Chondrocyte (in vitro differentiated cells): ENCODE results near the gene CTIF. TPM values are rescaled to one million over a fixed set of nuclear protein-coding genes. Genes with fewer than 3 reads are reported as not detected.
A peak's percentile ranks its signal among the peaks of the same experiment; 100 is the strongest.

Source experiments
- DNase-seq: peaks from one replicate; pipeline ENCODE4 v3.0.0; 2021; ENCODE audit warnings: mixed read lengths, low spot score
- H3K27ac Mint-ChIP-seq: one replicate; pipeline ENCODE4 v1.8.0; 2021; ENCODE audit warnings: mild to moderate bottlenecking, moderate library complexity, mixed read lengths; ENCODE audit not compliant: unreplicated experiment
- H3K27me3 Mint-ChIP-seq: 2 replicates; pipeline ENCODE4 v1.8.0; 2021; ENCODE audit warnings: low read depth, mixed read lengths
- H3K36me3 Mint-ChIP-seq: 2 replicates; pipeline ENCODE4 v1.8.0; 2021; ENCODE audit warnings: low read depth, mixed read lengths
- H3K4me1 Mint-ChIP-seq: 2 replicates; pipeline ENCODE4 v1.8.0; 2021; ENCODE audit warnings: low read depth, mild to moderate bottlenecking, mixed read lengths
- H3K4me3 Mint-ChIP-seq: one replicate; pipeline ENCODE4 v1.8.0; 2021; ENCODE audit warnings: mild to moderate bottlenecking, moderate library complexity, mixed read lengths; ENCODE audit not compliant: unreplicated experiment
- H3K9me3 Mint-ChIP-seq: 2 replicates; pipeline ENCODE4 v1.8.0; 2021; ENCODE audit warnings: low read depth, mixed read lengths
- CTCF ChIP-seq: fragments of 200-600 bp; sonication (generic); IDR thresholded peaks from 2 replicates; pipeline ENCODE4 v1.5.0; 2021; ENCODE audit warnings: antibody characterized with exemption, mild to moderate bottlenecking, moderate library complexity
- total RNA-seq: library from RNA; stranded (reverse); gene quantifications from 3 replicates; pipeline ENCODE4 v1.2.1, GENCODE V29; 2021

Gene CTIF
- total RNA-seq, 1 donor from 2014 or later, result 184 TPM

- Mint-ChIP-seq H3K36me3 (peaks cover 37% of the 10 kb centered on the region), H3K27ac (peak overlapping the region; percentile 74), H3K27me3 (no peaks in the 10 kb centered on the region), H3K9me3 (no peaks in the 10 kb centered on the region), H3K4me1 (peaks cover 69% of the 10 kb centered on the region), H3K4me3 (no peak overlapping the region)
- DNase-seq, result peak; percentile 55
- no peak for TF ChIP-seq CTCF
Measured at GRCh38 chr18:48801728-48802542, 263.1 kb downstream of the CTIF start.

- no peaks in the 10 kb centered on the region for H3K9me3 Mint-ChIP-seq
- H3K36me3 Mint-ChIP-seq, result peaks cover 37% of the 10 kb centered on the region
- no peaks in the 10 kb centered on the region for H3K27me3 Mint-ChIP-seq
- peak overlapping the region; percentile 75 for H3K27ac Mint-ChIP-seq
- DNase-seq, result peak; percentile 72
- peaks cover 77% of the 10 kb centered on the region for H3K4me1 Mint-ChIP-seq
- no peak for TF ChIP-seq CTCF
- no peak overlapping the region for H3K4me3 Mint-ChIP-seq
Measured at GRCh38 chr18:48802543-48803290, 263.9 kb downstream of the CTIF start.

- Mint-ChIP-seq H3K4me3 (no peak overlapping the region), H3K27me3 (no peaks in the 10 kb centered on the region), H3K4me1 (peaks cover 80% of the 10 kb centered on the region), H3K27ac (peak overlapping the region; percentile 75), H3K36me3 (peaks cover 34% of the 10 kb centered on the region), H3K9me3 (no peaks in the 10 kb centered on the region)
- TF ChIP-seq CTCF, result no peak
- peak; percentile 42 for DNase-seq
Measured at GRCh38 chr18:48803518-48803917, 264.7 kb downstream of the CTIF start.

GRCh38 chr18:48803951-48804855 lies 265.4 kb downstream of the CTIF start:
- Mint-ChIP-seq H3K27ac (peak overlapping the region; percentile 59), H3K4me1 (peaks cover 86% of the 10 kb centered on the region), H3K27me3 (no peaks in the 10 kb centered on the region), H3K9me3 (no peaks in the 10 kb centered on the region), H3K36me3 (peaks cover 32% of the 10 kb centered on the region), H3K4me3 (no peak overlapping the region)
- TF ChIP-seq CTCF, result no peak
- peak; percentile 72 for DNase-seq
